UCSD-AML1 (cell line): ENCODE data around the gene SARDH.

Experiments used
- DNase-seq: peaks from one replicate; lab custom pipeline; 2025; ENCODE audit not compliant: unreplicated experiment; lab: John Stamatoyannopoulos, UW

The SARDH gene

DNA sequence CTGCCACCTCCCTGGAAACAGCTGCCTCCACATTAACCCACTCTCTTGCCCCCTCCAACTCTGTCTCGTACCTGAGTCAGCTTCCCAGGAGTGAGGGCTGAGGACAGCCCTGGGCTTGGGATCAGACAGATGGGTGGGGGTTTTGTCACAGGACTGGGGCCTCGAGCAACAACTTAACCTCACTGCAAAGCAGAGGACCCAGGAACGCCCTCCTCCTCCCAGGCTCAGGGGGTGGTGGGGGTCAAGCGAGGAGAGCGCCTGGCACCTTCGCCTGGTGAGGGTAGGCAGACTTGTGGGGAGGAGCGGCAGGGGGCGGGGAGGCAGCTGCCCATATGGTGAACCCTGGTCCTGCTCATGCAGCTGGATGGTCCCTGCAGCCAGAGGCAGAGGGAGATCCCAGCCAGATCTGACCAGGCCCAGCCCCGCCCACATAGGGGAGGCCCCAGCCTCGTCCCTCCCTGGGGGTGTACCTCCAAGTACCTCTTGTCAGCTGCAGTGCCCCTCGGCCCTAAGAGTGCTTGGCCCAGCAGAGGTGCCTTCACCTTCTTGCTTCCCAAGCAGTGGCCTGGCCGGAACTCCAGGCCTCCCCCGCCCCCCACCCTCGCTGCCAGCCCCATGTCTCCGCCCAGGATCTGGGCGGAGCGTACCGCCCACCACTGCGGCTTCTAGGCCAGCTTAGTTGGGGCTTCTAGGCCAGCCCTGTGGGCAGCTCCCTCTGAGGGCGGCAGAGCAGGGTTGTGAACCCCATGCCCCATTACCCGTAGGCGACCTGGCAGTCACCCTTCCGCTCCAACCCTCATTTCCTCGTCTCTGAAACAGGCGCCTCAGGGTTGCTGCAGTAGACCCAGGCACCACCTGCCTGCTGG is at the start of gene SARDH:
Gene SARDH (minus strand): TSS at position 579 of the 866 bp plus-strand sequence. CDS start 4,179 bp downstream, outside the sequence.
- peak; percentile 82 for DNase-seq

DNA sequence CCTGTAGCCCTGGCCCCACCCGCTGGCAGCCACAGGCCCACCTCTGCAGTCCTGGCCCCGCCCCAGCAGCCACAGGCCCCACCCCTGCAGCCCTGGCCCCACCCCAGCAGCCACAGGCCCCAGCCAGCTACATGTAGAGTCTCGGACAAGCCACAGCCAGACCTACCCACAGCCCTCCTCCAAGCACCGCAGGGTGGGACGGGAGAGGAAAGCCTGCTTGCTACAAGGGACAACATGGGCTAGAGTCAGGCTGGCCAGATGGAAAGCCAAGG is 49.5 kb upstream of the SARDH start:
- DNase-seq: peak; percentile 53

DNA sequence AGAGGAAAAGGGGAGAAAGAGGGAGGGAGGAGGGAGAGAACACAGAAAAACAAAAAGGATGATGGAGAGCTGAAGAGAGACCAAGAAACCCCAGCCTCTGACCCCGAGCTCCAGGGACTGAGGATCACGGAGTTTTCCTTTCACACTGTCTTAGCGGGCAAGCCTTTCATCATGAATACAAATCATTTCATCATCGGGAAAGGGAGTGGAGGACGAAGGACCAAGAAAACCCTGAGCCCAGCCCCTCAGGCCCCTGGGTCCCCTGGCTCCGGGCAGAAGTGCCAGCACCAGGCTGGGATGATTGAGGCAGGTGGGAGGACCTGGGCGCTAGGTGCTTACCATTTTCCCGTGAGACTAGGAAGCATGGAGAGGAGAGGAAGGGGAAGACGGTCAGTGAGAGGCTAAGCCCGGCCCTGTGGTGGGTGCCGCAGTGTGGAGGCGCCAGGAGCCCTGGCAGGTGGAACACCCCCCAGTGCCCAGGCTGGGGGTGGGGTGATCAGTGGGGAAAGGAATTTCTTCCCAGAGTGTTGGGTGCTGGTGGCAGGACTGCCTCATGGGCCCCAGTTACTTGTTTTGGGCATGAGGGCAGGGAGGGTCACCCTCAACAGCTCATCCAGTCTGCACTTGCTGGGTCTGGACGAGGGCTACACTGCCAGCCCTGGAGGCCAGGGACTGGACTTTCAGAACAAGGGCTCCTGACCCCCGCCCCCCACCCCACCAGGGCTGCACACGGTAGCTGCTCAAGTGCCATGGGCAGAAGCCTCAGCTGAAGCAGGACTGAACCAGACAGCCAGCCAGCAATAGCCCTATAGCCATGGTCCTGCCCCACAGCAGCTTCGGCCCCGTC is 49.0 kb upstream of the SARDH start:
- no peak for DNase-seq

DNA sequence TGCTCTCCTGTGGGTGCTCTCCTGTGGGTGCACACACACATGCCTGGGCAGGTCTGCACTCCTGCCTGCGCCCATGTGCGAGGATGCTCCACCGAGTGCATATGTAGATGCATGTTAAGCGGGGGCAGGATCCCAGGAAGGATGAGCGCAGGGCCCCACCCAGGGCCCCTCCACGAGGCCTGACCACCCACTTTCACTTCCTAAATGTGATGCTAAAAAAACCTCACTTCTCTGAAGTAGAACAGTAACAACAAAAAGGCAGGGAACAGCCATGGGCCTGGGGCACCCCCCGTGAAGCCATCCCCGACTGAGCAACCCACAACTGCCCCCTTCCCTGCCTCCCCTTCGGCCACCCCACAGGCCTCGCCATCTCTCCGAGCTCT is 48.2 kb upstream of the SARDH start:
- no peak for DNase-seq

DNA sequence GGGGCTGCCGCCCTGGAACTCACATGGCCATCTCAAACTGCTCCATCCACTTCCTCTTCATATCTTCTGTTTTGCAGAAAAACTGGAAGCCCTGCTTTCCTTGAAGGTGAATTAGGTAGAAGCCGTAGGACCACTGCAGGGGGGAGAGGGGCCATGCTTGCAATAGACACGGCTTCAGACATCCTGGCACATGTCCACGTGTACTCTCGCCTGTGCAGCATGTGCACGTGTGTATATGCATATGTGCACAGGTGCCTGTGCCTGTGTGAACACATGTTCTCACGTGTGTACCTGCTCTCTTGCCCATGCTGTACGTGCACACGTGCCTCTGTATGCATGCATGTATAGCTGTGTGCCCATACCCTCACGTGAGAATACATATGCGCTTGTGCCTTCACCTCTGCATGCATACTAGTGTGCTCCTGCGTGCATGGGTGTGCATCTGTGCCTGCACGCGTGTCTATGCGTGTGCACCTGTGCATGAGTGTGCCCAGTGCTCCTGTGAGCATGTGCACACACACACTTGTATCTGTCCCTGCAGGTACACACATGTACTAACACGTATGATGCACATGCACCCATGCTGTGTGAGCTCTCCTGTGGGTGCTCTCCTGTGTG is 47.7 kb upstream of the SARDH start:
- DNase-seq: no peak

DNA sequence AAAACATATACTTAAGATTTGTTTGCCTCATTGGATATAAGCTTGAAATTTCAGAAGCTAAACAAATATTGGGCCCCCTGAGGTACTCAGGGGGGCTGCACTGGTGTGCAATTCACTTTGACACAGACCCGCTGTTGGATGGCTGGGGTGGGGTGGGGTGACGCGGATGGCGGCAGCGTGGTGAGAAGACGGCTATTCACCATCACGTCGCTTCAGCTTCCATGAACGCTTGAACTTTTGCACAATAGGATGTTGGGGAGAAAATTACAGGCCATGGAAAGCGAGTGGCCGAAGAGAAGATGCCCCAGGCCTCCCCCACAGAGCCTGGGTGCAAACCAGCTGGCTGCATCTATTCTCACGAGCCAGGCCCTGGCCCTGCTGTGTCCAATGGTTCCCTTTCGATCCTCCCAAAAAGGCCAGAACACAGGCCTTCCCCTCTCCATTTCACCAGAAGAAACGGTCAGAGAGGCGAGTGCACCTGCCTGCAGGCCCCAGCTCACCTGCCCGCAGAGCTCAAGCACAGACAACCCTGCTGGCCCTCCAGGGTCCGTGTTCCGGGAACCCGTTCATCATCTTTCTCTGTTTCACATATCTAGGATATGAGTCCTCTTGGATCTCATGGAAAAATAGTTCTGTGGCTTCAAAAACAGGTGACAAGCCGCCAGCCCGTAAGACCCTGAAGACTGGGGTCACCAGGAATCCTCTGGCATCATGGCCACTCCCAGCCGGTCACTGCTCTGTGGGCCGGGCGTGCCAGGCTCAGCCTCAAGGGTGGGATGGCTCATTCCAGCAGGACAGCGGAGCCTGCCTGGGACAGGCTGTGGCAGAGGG is 46.8 kb upstream of the SARDH start:
- no peak for DNase-seq

DNA sequence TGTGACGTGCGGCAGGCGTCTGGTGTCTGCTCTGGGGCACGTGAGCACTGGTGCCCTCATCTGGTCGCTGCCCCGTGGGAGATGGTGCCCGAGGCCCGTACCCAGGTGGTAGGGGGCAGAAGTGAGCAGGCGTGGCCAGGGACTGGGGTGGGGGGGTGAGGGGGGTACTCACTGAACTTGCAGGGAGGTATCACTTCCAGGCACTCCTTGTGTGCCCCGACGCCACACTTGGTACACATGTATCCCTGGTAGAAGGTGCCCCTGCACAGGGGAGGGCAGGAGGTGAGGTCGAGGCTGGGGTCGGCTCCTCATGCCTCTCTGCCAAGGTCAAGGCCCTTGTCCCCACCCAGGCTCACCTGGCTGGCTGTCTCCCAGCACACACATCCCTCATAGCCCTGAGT is 45.2 kb upstream of the SARDH start:
- DNase-seq: no peak

GRCh38 chr9:133782157-133783130 is 44.3 kb upstream of the SARDH start:
- peak; percentile 61 for DNase-seq

DNA sequence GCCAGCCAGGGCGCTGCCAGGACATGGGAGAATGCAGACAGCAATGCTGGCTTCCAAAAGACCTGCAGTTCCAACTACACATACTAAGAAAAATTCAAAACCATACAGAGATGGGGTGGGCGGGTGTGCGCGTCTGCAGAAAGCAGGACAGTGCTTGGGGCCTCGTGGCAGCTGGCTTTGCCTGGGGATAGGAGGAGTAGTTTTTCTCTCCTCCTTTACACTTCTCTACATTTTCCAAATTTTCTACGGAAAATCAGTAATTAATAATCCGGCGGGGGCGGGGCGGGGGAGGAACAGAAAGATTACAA is 43.6 kb upstream of the SARDH start:
- DNase-seq: no peak

GRCh38 chr9:133780962-133781827 is 43.0 kb upstream of the SARDH start:
- DNase-seq: no peak

- no peak for DNase-seq
These were observed 42.3 kb upstream of the SARDH start for GRCh38 chr9:133780404-133780945.

DNA sequence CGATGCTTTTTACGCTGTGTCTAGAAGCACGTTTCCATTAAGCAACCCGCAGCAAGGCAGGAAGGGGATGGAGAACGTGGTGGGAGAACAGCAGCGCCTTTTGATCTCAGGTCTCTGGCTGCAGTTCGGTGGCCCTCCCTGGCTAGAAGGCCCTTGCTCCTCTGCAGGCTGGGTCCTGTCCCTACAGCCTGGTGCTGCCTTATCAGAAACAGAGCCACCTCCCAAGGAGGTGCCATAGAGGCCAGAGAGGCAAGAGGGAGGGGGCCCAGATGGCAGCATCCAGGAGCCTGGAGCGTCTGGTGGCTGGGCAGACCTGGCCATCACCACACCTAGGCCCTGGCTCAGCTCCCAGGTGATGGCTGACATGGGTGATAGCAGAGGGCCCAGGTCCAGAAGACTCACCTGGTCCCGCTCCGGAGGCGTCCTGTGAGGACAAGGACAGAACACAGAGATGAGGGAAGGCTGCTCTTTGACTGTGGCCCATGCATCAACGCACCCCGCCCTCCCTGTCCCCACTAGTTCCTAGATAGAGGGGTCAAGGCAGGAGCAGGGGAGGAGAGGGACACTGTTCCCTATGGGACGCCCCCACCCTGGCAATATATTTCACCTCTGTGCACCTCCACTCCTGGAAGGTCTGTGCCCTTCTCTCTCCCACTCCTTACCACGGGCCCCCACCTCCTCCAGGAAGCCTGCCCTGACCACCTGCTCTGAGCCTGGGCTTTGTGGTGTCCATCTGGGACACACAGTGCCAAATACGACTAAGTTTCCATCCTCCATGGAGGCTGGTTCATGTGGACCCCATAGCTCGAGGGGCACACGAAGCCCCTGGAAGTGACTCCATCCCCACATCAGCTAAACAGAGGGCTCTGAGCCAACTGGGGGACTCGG is 41.6 kb upstream of the SARDH start:
- DNase-seq: no peak

GRCh38 chr9:133779081-133779480 is 40.9 kb upstream of the SARDH start:
- no peak for DNase-seq

DNA sequence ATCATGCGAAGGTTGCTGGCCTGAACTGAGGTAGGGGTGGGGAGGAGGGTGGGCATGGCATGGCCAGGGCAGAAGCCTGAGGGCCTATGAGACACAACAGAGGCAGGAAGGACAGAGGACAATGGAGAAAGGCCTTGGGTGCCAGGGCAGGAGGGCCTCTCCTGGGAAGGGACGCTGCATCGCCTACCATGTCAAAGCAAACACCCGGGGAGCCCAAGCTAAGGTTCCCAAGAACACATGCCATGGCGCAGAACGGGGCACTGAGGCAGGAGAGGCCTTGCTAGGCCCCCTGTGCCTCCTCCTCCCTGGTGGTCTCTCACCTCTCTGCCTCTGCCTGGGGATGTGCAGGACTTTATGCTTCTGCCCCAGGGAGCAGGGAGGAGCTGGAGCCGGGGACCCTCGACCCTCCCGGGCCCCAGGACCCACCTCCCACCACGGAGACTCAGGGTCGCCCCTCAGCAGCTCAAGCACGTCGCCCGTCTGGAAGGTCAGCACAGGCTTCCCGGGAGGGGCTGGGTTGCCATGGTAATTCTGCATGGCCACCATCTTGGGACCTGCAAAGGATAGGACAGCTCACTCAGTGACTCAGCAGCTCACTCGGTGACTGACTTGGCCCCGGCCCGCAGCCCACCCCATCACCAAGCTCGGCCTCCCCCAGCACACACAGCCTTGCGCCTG is 40.3 kb upstream of the SARDH start:
- DNase-seq: no peak

- no peak for DNase-seq
These were observed 39.7 kb upstream of the SARDH start for GRCh38 chr9:133777871-133778270.

DNA sequence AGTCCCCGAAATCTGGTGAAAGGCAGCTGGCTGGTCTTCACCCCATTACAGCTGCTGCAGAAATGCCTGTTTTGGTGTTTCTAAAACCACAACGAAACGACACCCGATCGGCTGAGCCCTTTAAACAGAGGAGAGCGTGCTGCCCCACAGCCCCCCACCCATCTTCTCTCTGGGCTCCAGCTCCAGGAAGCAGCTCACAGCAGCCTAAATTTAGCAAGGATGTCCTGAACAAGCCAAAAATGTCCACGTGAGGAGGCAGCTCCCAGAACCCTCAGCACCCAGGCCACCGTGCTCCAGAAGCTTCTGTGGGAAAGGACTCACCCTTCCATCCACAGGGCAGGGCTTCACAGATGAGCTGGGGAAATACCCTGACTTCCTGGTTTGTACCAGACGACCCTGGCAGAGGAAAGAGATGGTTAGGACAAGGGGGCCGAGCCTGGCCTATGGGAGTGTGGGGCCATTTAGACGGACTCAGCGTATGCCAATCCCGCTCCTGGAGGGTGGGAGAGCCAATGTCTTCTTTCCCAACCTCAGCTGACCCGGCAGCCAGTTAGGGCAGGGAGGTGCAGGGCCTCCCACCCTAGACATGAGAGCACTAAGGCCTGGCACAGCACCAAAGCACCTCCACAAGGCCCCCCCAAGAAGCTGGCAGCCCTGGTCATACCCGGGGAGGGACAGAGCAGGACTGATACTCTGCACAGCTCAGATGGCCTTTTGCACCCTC is 39.1 kb upstream of the SARDH start:
- DNase-seq: no peak
